COR-L47 (cell line): ENCODE measurements around the gene FTCD.
"Not testable (repeated sequence)": the region's sequence is repeated elsewhere in the genome, so short reads cannot be mapped to it uniquely, and the experiment has no call there.

Experiments
- DNase-seq: peaks from one replicate; lab custom pipeline; 2025; lab: John Stamatoyannopoulos, UW

Gene FTCD

GRCh38 chr21:46111857-46112724 is 43.3 kb downstream of the FTCD start:
- DNase-seq, result no peak

GRCh38 chr21:46111193-46111571 is 44.2 kb downstream of the FTCD start:
- no peak for DNase-seq

GRCh38 chr21:46110499-46111192 is 44.7 kb downstream of the FTCD start:
- DNase-seq, result no peak

- no peak for DNase-seq
Observed at GRCh38 chr21:46109313-46110221, 45.8 kb downstream of the FTCD start.

GRCh38 chr21:46108827-46109312 is 46.5 kb downstream of the FTCD start:
- DNase-seq, result no peak

- DNase-seq, result not testable (repeated sequence)
Observed at GRCh38 chr21:46107376-46107775, 48.0 kb downstream of the FTCD start.

GRCh38 chr21:46104104-46104503 is 51.3 kb downstream of the FTCD start:
- DNase-seq, result no peak

GRCh38 chr21:46100906-46101305 is 54.5 kb downstream of the FTCD start:
- DNase-seq, result no peak

- no peak for DNase-seq
Observed at GRCh38 chr21:46100426-46100825, 55.0 kb downstream of the FTCD start.

GRCh38 chr21:46100020-46100419 is 55.4 kb downstream of the FTCD start:
- DNase-seq, result no peak

GRCh38 chr21:46099476-46099875 is 55.9 kb downstream of the FTCD start:
- DNase-seq, result no peak

- DNase-seq, result no peak
Observed at GRCh38 chr21:46098303-46099141, 56.9 kb downstream of the FTCD start.

GRCh38 chr21:46097336-46098293 is 57.8 kb downstream of the FTCD start, which contains the start of gene COL6A2:
TSS of gene COL6A2 (plus strand) at chr21:46098112.
- no peak for DNase-seq

- DNase-seq, result no peak
Observed at GRCh38 chr21:46096596-46097335, 58.6 kb downstream of the FTCD start.

- no peak for DNase-seq
Observed at GRCh38 chr21:46095814-46096595, 59.4 kb downstream of the FTCD start.

GRCh38 chr21:46095083-46095719 is 60.2 kb downstream of the FTCD start:
- DNase-seq, result no peak

- no peak for DNase-seq
Observed at GRCh38 chr21:46094401-46095082, 60.8 kb downstream of the FTCD start.
